Liver (tissue), 9 donors: ENCODE results near the gene CELF4. TPM values are rescaled to one million over a fixed set of nuclear protein-coding genes. Genes with fewer than 3 reads are reported as not detected.

Source experiments
- DNase-seq: peaks from one replicate; pipeline ENCODE4 v3.0.0-alpha.2; 2017; ENCODE audit warnings: low spot score
- H3K27ac ChIP-seq, 2 donors: one replicate each; pipeline ENCODE4 v1.7.0; 2013; ENCODE audit warnings: inconsistent platforms in 2 of 2, low read length in 2 of 2, control low read depth in 1 of 2, low read depth in 1 of 2, mild to moderate bottlenecking in 1 of 2
- H3K27me3 ChIP-seq, 4 donors: one replicate each; pipeline versions ENCODE4 v1.6.1 to v1.7.0; 2013; ENCODE audit warnings: low read length in 3 of 4, inconsistent platforms in 1 of 4, mild to moderate bottlenecking in 1 of 4, moderate library complexity in 1 of 4; ENCODE audit not compliant: control insufficient read depth in 4 of 4, insufficient read depth in 4 of 4
- H3K36me3 ChIP-seq, 4 donors: one replicate each; pipeline versions ENCODE4 v1.6.1 to v1.7.0; 2013; ENCODE audit warnings: low read length in 3 of 4, mild to moderate bottlenecking in 3 of 4, low read depth in 1 of 4, moderate library complexity in 1 of 4; ENCODE audit not compliant: control insufficient read depth in 4 of 4, insufficient read depth in 3 of 4
- H3K4me1 ChIP-seq, 4 donors: one replicate each; pipeline versions ENCODE4 v1.6.1 to v1.7.0; 2013; ENCODE audit warnings: low read length in 3 of 4, mild to moderate bottlenecking in 3 of 4, moderate library complexity in 1 of 4; ENCODE audit not compliant: control insufficient read depth in 4 of 4, insufficient read depth in 4 of 4
- H3K4me3 ChIP-seq, 3 donors: one replicate each; pipeline versions ENCODE4 v1.6.1 to v1.7.0; 2013; ENCODE audit warnings: low read length in 3 of 3, control low read depth in 1 of 3, low read depth in 1 of 3, mild to moderate bottlenecking in 1 of 3
- H3K9ac ChIP-seq, 2 donors: one replicate each; pipeline ENCODE4 v1.7.0; 2013; ENCODE audit warnings: low read length in 2 of 2, mild to moderate bottlenecking in 2 of 2, moderate library complexity in 2 of 2, control low read depth in 1 of 2, low read depth in 1 of 2
- H3K9me3 ChIP-seq, 4 donors: one replicate each; pipeline versions ENCODE4 v1.6.1 to v1.7.0; 2013; ENCODE audit warnings: low read length in 3 of 4; ENCODE audit not compliant: control insufficient read depth in 4 of 4
- EGR1 ChIP-seq, 2 donors: IDR thresholded peaks; 2 replicates each; pipeline ENCODE4 v1.6.1; 2016 to 2018; ENCODE audit warnings: antibody characterized with exemption in 2 of 2, low read depth in 2 of 2
- GABPA ChIP-seq, 2 donors: IDR thresholded peaks in 1 of 2; conservative IDR thresholded peaks in 1 of 2; 2 replicates each; pipeline ENCODE4 v1.6.1; 2016; ENCODE audit warnings: antibody characterized with exemption in 2 of 2, mild to moderate bottlenecking in 1 of 2, moderate library complexity in 1 of 2
- HNF4A ChIP-seq, 2 donors: conservative IDR thresholded peaks; 2 replicates each; pipeline ENCODE4 v1.6.1; 2016; ENCODE audit warnings: antibody characterized with exemption in 2 of 2, mild to moderate bottlenecking in 2 of 2
- HNF4G ChIP-seq: IDR thresholded peaks from 2 replicates; pipeline ENCODE4 v1.6.1; 2016; ENCODE audit warnings: antibody characterized with exemption
- JUND ChIP-seq, 2 donors: IDR thresholded peaks; 2 replicates each; pipeline ENCODE4 v1.6.1; 2016; ENCODE audit warnings: antibody characterized with exemption in 2 of 2
- RAD21 ChIP-seq, 2 donors: IDR thresholded peaks; 2 replicates each; pipeline ENCODE4 v1.6.1; 2016; ENCODE audit warnings: antibody characterized with exemption in 2 of 2, mild to moderate bottlenecking in 2 of 2
- RXRA ChIP-seq, 2 donors: IDR thresholded peaks; 2 replicates each; pipeline ENCODE4 v1.6.1; 2017 to 2018; ENCODE audit warnings: antibody characterized with exemption in 2 of 2, mild to moderate bottlenecking in 1 of 2
- YY1 ChIP-seq: IDR thresholded peaks from 2 replicates; pipeline ENCODE4 v1.6.1; 2016; ENCODE audit warnings: antibody characterized with exemption, mild to moderate bottlenecking
- WGBS: extraction: QIAGEN DNeasy Blood & Tissue Kit; methylation state at CpG from one replicate; pipeline ENCODE4 v1.1.7; 2013; 5-methylcytosine and 5-hydroxymethylcytosine counted together
- polyA plus RNA-seq, 2 donors: library from polyadenylated mRNA; stranded (reverse) in 1 of 2; unstranded in 1 of 2; fragments of 200-250 nt in 1 of 2; fragments of >200 nt in 1 of 2; fragmentation: Nextera tagmentation in 1 of 2; extraction: Ambion mirVana in 1 of 2; gene quantifications; one replicate each; pipeline versions ENCODE4 v1.2.1 to v1.2.3, GENCODE V29; 2013 to 2015
- total RNA-seq, 2 donors: library from RNA; depleted of rRNA; stranded (reverse); fragments of >200 nt; gene quantifications; one replicate each; pipeline ENCODE4 v1.2.3, GENCODE V29; 2014
- TF ChIP-seq, protein P1 (sequence below): IDR thresholded peaks from 2 replicates; pipeline ENCODE4 v1.6.1; 2016; ENCODE audit warnings: antibody characterized with exemption
- TF ChIP-seq, protein P2 (sequence below): IDR thresholded peaks from 2 replicates; pipeline ENCODE4 v1.6.1; 2016; ENCODE audit warnings: antibody characterized with exemption
- TF ChIP-seq, protein P3 (sequence below): fragments of 150-350 bp; IDR thresholded peaks from 2 replicates; pipeline ENCODE4 v1.5.1; 2017; ENCODE audit warnings: improper control_type of control experiment, low read depth, low read length; ENCODE audit not compliant: missing input control
- TF ChIP-seq, protein P4 (sequence below): IDR thresholded peaks from 2 replicates; pipeline ENCODE4 v1.6.1; 2016; ENCODE audit warnings: antibody characterized with exemption, mild to moderate bottlenecking
- donor health status: healthy.
- donor health status: healthy.
- donor health status: healthy.
- donor health status: healthy.
- donor health status: healthy.

The CELF4 gene
- total and polyA plus RNA-seq, 4 donors, result 0.08 to 0.28 (median 0.21) TPM; not detected in 1

DNA sequence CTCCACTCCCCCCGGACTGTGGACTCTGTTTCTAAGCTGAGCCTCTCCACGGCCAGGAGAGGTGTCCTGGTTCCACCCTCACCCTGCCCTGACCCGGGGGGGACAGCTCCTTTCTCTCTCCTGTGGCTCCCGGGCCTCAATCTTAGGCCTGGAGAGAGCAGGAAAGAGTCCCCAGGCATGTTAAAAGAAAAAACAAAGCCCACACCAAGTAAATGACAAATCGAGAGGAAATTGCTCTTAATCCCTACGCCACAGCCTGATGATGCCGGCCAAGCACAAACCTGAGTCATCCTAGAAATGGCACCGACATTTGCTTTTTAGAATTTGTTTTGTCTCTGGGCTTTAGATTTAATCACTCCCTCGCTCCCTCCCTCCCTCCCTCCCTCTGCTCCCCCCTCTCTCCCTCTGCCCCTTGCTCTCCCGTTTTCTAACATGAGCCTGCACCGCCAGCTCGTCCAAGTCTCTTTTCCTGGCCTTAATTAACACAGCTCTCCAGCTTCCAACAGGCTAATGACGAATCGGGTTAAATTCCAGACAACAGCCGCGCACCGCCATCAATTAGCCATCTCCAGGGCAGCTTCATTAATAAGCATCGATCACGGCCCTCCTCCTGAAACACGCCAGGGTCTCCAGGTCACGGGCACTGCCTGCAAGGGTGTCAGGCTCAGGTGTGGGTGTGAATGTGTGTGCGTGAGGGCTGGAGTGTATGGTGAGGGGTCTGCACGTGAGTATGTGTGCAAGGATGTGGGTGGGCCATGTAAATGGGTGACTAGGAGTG is 230.8 kb downstream of the CELF4 start:
- no peak overlapping the region for H3K27ac ChIP-seq
- H3K9me3 ChIP-seq, result no peaks in the 10 kb centered on the region
- TF ChIP-seq HNF4G (no peak), GABPA (IDR thresholded peaks at IDR 0.05 in 1 of 2, conservative IDR thresholded peaks at IDR 0.05 in 1 of 2) (no peak), YY1 (no peak), EGR1 (IDR thresholded peaks at IDR 0.05; ENCODE audit: low read depth in 2 of 2) (no peak), RAD21 (IDR thresholded peaks at IDR 0.05) (no peak), JUND (IDR thresholded peaks at IDR 0.05) (no peak)
- TF ChIP-seq, protein P1, sequence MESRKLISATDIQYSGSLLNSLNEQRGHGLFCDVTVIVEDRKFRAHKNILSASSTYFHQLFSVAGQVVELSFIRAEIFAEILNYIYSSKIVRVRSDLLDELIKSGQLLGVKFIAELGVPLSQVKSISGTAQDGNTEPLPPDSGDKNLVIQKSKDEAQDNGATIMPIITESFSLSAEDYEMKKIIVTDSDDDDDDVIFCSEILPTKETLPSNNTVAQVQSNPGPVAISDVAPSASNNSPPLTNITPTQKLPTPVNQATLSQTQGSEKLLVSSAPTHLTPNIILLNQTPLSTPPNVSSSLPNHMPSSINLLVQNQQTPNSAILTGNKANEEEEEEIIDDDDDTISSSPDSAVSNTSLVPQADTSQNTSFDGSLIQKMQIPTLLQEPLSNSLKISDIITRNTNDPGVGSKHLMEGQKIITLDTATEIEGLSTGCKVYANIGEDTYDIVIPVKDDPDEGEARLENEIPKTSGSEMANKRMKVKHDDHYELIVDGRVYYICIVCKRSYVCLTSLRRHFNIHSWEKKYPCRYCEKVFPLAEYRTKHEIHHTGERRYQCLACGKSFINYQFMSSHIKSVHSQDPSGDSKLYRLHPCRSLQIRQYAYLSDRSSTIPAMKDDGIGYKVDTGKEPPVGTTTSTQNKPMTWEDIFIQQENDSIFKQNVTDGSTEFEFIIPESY, result no peak
- TF ChIP-seq, protein P2, sequence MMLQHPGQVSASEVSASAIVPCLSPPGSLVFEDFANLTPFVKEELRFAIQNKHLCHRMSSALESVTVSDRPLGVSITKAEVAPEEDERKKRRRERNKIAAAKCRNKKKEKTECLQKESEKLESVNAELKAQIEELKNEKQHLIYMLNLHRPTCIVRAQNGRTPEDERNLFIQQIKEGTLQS, result no peak
- TF ChIP-seq, protein P3, sequence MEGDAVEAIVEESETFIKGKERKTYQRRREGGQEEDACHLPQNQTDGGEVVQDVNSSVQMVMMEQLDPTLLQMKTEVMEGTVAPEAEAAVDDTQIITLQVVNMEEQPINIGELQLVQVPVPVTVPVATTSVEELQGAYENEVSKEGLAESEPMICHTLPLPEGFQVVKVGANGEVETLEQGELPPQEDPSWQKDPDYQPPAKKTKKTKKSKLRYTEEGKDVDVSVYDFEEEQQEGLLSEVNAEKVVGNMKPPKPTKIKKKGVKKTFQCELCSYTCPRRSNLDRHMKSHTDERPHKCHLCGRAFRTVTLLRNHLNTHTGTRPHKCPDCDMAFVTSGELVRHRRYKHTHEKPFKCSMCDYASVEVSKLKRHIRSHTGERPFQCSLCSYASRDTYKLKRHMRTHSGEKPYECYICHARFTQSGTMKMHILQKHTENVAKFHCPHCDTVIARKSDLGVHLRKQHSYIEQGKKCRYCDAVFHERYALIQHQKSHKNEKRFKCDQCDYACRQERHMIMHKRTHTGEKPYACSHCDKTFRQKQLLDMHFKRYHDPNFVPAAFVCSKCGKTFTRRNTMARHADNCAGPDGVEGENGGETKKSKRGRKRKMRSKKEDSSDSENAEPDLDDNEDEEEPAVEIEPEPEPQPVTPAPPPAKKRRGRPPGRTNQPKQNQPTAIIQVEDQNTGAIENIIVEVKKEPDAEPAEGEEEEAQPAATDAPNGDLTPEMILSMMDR, result no peak
- TF ChIP-seq, protein P4, sequence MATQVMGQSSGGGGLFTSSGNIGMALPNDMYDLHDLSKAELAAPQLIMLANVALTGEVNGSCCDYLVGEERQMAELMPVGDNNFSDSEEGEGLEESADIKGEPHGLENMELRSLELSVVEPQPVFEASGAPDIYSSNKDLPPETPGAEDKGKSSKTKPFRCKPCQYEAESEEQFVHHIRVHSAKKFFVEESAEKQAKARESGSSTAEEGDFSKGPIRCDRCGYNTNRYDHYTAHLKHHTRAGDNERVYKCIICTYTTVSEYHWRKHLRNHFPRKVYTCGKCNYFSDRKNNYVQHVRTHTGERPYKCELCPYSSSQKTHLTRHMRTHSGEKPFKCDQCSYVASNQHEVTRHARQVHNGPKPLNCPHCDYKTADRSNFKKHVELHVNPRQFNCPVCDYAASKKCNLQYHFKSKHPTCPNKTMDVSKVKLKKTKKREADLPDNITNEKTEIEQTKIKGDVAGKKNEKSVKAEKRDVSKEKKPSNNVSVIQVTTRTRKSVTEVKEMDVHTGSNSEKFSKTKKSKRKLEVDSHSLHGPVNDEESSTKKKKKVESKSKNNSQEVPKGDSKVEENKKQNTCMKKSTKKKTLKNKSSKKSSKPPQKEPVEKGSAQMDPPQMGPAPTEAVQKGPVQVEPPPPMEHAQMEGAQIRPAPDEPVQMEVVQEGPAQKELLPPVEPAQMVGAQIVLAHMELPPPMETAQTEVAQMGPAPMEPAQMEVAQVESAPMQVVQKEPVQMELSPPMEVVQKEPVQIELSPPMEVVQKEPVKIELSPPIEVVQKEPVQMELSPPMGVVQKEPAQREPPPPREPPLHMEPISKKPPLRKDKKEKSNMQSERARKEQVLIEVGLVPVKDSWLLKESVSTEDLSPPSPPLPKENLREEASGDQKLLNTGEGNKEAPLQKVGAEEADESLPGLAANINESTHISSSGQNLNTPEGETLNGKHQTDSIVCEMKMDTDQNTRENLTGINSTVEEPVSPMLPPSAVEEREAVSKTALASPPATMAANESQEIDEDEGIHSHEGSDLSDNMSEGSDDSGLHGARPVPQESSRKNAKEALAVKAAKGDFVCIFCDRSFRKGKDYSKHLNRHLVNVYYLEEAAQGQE, result no peak
- WGBS, result 75% methylated on average over 23 of the region's 23 CpGs
- H3K9ac ChIP-seq, result no peak overlapping the region
- no peak for DNase-seq
- H3K4me1 ChIP-seq, result no peaks in the 10 kb centered on the region
- H3K4me3 ChIP-seq, result no peak overlapping the region
- no peaks in the 10 kb centered on the region for H3K27me3 ChIP-seq
- H3K36me3 ChIP-seq, result no peaks in the 10 kb centered on the region

DNA sequence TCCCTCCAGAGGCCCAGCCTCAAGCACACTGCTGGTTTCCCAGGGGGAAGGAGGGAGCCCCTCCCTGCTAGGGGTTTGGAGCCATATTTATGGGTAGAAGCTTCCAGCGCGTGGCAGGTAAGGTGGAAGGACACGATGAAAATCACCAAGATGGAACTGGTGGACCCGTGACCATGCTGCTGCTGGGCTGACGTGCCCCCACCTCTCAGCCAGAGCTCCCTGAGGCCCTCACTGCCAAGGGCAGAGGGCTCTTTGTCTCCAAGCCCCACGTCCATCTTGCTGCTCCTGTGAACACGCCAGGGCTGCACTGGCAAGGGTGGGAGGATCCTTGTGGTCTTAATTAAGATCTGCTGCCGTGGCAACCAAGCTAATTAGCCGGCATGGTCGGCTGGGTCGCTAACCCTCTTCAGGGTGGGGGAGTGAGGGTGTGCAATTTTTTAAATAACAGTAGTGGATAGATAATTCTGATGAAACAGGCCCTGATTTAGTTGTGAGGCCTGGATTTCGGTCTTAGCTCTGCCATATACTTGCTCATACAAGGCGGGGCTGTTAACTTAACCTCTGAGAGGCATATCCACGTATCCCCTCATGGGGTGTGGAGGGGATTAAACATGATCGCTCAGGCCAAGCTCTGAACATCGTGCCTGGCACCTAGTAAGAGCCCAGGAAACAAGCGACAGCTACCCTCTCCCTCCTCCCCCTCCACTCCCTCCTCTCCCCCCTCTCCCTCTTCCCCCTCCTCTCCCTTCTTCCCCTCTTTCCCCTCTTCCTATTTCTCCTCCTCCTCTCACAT is 232.8 kb downstream of the CELF4 start:
- Histone ChIP-seq H3K27ac (no peak overlapping the region), H3K9me3 (no peaks in the 10 kb centered on the region), H3K27me3 (no peaks in the 10 kb centered on the region), H3K36me3 (no peaks in the 10 kb centered on the region), H3K9ac (no peak overlapping the region), H3K4me3 (no peak overlapping the region), H3K4me1 (no peaks in the 10 kb centered on the region)
- DNase-seq, result no peak
- TF ChIP-seq HNF4A (conservative IDR thresholded peaks at IDR 0.05) (no peak), EGR1 (IDR thresholded peaks at IDR 0.05; ENCODE audit: low read depth in 2 of 2) (no peak), RXRA (IDR thresholded peaks at IDR 0.05) (no peak)
- TF ChIP-seq, protein P3, result no peak
- TF ChIP-seq, protein P1, result no peak
- 83% methylated on average over 17 of the region's 17 CpGs for WGBS
